Transverse colon (tissue), 4 donors: ENCODE results near the gene VAC14. TPM values are rescaled to one million over a fixed set of nuclear protein-coding genes. Genes with fewer than 3 reads are reported as not detected.

Source experiments
- DNase-seq: peaks from one replicate; pipeline ENCODE4 v3.0.0-alpha.2; 2019
- H3K27ac ChIP-seq, 4 donors: fragments of 200-600 bp; sonication (generic); 2 replicates each; pipeline ENCODE4 v1.5.1; 2016 to 2018; ENCODE audit warnings: inconsistent platforms in 4 of 4
- H3K27me3 ChIP-seq: fragments of 200-600 bp; sonication (generic); 2 replicates; pipeline ENCODE4 v1.5.1; 2017; ENCODE audit warnings: inconsistent platforms
- H3K36me3 ChIP-seq, 4 donors: fragments of 200-600 bp; sonication (generic); 2 replicates each; pipeline ENCODE4 v1.5.1; 2017 to 2019; ENCODE audit warnings: inconsistent platforms in 4 of 4
- H3K4me1 ChIP-seq, 4 donors: fragments of 200-600 bp; sonication (generic); 2 replicates each; pipeline ENCODE4 v1.5.1; 2017 to 2020; ENCODE audit warnings: inconsistent platforms in 4 of 4
- H3K4me3 ChIP-seq, 4 donors: fragments of 200-600 bp; sonication (generic); 1 replicate in 1 of 4; 2 replicates in 3 of 4; pipeline versions ENCODE4 v1.5.1 to v1.6.1; 2017 to 2019; ENCODE audit warnings: inconsistent platforms in 4 of 4
- H3K9me3 ChIP-seq, 2 donors: fragments of 200-600 bp; sonication (generic); 2 replicates each; pipeline ENCODE4 v1.5.1; 2017 to 2019; ENCODE audit warnings: inconsistent platforms in 2 of 2
- EP300 ChIP-seq: sonication (generic); formaldehyde crosslinking; IDR thresholded peaks from one replicate; pipeline ENCODE4 v1.6.1; 2017; ENCODE audit warnings: antibody characterized with exemption, low read depth
- POLR2A ChIP-seq: fragments of 450-650 bp; IDR thresholded peaks from one replicate; pipeline ENCODE4 v1.6.1; 2016; ENCODE audit warnings: antibody characterized with exemption, mild to moderate bottlenecking, moderate library complexity
- POLR2AphosphoS5 ChIP-seq, 3 donors: sonication (generic); formaldehyde crosslinking; IDR thresholded peaks; one replicate each; pipeline ENCODE4 v1.6.1; 2016; ENCODE audit warnings: antibody characterized with exemption in 3 of 3
- WGBS, 2 donors: methylation state at CpG; one replicate each; pipeline ENCODE4 v1.1.5; 2018; ENCODE audit warnings: low coverage in 1 of 2; 5-methylcytosine and 5-hydroxymethylcytosine counted together
- in situ Hi-C, 4 donors: fragments of 200-750 bp; cut with MboI; loops; one replicate each; pipeline versions ENCODE4 v1.15.0 to v1.15.1; 2017; ENCODE audit warnings: low sequenced_read_pairs in 3 of 4, low pct_ligation_motif_present in 1 of 4, low pct_unique_long_range_greater_than_20kb in 1 of 4
- intact Hi-C: fragments of 100-400 bp; cut with DNase I; formaldehyde crosslinking; loops from one replicate; pipeline ENCODE4 v1.15.1; 2023; ENCODE audit warnings: low total_unique reads
- total RNA-seq, 4 donors: library from RNA; depleted of rRNA; stranded (reverse); fragments of >200 nt; gene quantifications; one replicate each; pipeline ENCODE4 v1.1.0, GENCODE V29; 2016
- TF ChIP-seq, protein P1 (sequence below), 5 experiments: fragments of 200-600 bp in 3 of 5; fragments of 450-650 bp in 2 of 5; sonication (generic) in 3 of 5; IDR thresholded peaks; 1 replicate in 2 of 5; 2 replicates in 3 of 5; pipeline ENCODE4 v1.5.1; 2016 to 2017; ENCODE audit warnings: antibody characterized with exemption in 5 of 5, inconsistent platforms in 3 of 5, mild to moderate bottlenecking in 2 of 5, moderate library complexity in 1 of 5

Gene VAC14
- total RNA-seq, 4 donors from 2014 or later = 37.2 to 270 (median 64.3) TPM

DNA sequence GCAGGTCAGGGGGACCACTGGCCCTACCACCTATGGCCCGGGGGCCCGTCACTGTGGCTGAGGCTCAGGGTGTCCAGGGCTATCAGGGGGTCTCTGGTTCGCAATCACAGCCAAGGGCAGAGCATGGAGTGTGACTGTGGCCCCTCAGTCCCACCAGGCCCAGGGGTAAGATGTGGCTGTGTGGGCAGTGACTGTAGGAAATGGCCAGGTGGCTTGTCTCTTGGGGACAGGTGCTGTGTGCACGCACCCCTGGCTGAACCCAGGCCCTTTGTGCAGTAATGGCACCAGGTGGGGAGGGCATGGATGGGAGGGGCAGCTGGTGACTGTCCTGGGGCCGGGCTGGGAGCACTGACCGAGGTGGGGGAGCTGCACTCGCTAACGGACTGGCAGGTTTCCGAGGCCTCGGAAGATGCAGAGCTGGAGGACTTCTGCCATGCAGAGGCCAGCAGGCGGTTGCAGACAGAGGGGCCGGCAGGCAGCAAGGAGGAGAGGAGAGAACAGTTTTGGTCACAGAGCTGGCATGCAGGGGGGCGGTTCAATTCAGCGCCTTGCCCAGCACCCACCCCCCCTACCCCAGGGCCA lies 135.8 kb downstream of the VAC14 start:
- intact Hi-C loops = no loop called here
- no peak for DNase-seq
- H3K9me3 ChIP-seq = no peaks in the 10 kb centered on the region
- peaks cover 0 to 14% (median 9%) of the 10 kb centered on the region in 4 donors for H3K4me1 ChIP-seq
- 93% methylated on average over 14 of the region's 14 CpGs; no CpG with 5 or more reads in 1 of the 2 donors for WGBS, 2 donors
- H3K4me3 ChIP-seq = no peak overlapping the region
- no peaks in the 10 kb centered on the region for H3K27me3 ChIP-seq
- in situ Hi-C loops = loop anchor here in 2 of 4 donors (25.0 kb wide), 1 partner anchor 303 kb away; no protein-coding TSS in a partner anchor
- no peak overlapping the region for H3K27ac ChIP-seq
- TF ChIP-seq POLR2A (no peak), POLR2AphosphoS5 (IDR thresholded peaks at IDR 0.05) (no peak)
- TF ChIP-seq, protein P1, sequence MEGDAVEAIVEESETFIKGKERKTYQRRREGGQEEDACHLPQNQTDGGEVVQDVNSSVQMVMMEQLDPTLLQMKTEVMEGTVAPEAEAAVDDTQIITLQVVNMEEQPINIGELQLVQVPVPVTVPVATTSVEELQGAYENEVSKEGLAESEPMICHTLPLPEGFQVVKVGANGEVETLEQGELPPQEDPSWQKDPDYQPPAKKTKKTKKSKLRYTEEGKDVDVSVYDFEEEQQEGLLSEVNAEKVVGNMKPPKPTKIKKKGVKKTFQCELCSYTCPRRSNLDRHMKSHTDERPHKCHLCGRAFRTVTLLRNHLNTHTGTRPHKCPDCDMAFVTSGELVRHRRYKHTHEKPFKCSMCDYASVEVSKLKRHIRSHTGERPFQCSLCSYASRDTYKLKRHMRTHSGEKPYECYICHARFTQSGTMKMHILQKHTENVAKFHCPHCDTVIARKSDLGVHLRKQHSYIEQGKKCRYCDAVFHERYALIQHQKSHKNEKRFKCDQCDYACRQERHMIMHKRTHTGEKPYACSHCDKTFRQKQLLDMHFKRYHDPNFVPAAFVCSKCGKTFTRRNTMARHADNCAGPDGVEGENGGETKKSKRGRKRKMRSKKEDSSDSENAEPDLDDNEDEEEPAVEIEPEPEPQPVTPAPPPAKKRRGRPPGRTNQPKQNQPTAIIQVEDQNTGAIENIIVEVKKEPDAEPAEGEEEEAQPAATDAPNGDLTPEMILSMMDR (IDR thresholded peaks at IDR 0.05) = no peak
- peaks cover 0 to 30% (median 13%) of the 10 kb centered on the region in 4 donors for H3K36me3 ChIP-seq

DNA sequence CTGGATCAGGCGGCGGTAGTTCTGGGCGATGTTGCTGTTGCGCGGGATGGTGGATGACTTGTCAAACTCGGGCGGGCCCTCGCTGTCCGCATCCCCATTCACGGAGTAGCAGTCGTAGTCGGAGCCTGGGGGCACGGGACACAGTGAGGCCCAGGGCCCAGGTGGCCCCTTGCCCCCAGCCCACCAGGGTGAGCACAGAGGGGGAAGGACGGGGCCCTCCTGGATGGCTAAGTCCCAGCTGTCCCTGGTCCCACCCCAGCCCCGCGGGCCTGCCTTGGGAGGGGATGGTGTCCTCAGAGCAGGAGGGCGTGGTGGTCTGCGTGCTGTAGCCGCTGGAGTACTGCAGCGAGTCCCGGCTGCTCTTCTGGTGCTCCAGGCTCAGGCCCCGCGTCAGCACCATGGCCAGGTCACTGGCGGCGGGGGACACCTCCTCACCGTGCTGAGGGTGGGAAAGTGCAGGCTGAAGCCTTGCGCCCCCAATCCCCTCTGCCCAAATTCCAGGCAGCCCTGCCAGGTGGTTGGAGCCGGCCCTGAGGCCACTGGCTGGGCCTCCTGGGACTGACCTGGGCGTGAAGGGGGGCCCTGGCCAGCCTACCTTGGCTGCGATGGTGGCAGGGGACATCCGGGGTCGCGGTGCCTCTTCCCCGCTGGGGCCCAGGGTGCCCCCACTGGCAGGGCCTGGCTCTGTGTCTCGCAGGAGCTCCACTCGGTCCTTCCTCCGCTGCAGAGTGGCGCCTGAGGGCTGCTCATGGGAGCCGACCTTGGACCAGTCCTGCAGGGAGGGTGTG lies 136.4 kb downstream of the VAC14 start:
- 90% methylated on average over 35 of the region's 39 CpGs; no CpG with 5 or more reads in 1 of the 2 donors for WGBS, 2 donors
- Histone ChIP-seq H3K27ac (no peak overlapping the region), H3K4me3 (no peak overlapping the region), H3K36me3 (peaks cover 0 to 26% (median 12%) of the 10 kb centered on the region in 4 donors), H3K27me3 (no peaks in the 10 kb centered on the region), H3K9me3 (no peaks in the 10 kb centered on the region), H3K4me1 (peaks cover 0 to 14% (median 9%) of the 10 kb centered on the region in 4 donors)
- intact Hi-C loops = no loop called here
- TF ChIP-seq POLR2A (no peak), POLR2AphosphoS5 (IDR thresholded peaks at IDR 0.05) (no peak), EP300 (no peak)
- TF ChIP-seq, protein P1 (IDR thresholded peaks at IDR 0.05) = no peak
- in situ Hi-C loops = loop anchor here in 2 of 4 donors (25.0 kb wide), 1 partner anchor 302 kb away; no protein-coding TSS in a partner anchor
- DNase-seq = no peak

DNA sequence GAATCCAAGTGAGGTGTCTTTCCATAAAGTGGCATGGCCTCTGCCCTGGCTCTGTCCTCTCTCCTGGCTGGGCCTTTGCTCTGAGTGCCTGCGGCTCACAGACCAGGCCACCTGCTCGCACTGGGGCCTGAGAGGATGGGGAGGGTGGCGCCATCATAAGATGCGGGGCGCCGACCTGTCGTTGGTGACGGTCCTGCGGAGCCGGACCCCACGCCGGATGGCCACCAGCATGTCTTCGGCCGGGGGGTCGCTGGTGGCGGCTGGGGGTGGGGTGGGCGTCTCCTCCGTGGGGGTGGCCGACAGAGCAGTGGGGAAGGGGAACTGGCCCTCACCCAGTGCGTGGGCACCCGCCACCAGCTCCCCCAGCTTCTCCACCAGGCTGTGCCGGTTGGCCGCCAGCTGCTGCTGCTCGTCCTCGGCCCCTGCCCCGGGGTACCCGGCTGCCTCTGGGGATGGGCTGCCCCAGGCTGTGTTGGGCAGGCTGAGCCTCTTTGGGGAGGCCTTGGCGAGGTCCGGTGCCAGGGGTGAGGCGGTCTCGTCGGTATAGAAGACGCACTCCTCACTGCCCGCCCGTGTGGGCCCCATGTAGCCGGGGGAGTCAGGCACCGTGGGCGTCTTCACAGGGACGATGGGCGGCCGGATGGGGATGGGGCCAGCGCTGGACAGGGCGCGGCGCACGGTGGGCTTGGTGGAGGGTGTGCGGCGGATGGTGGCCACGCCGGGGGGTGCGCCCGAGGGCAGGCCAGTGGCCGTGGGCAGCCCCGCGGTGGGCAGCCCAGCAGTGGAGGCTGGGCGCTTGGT lies 137.2 kb downstream of the VAC14 start:
- WGBS, 2 donors = 93% methylated on average over 49 of the region's 56 CpGs; no CpG with 5 or more reads in 1 of the 2 donors
- Histone ChIP-seq H3K4me3 (no peak overlapping the region), H3K36me3 (peaks cover 0 to 23% (median 8%) of the 10 kb centered on the region in 4 donors), H3K27ac (peak overlapping the region; percentile 27 to 66 (median 40)), H3K9me3 (no peaks in the 10 kb centered on the region), H3K27me3 (no peaks in the 10 kb centered on the region), H3K4me1 (peaks cover 0 to 14% (median 9%) of the 10 kb centered on the region in 4 donors)
- TF ChIP-seq POLR2AphosphoS5 (IDR thresholded peaks at IDR 0.05) = no peak
- TF ChIP-seq EP300 = no peak
- TF ChIP-seq, protein P1 (IDR thresholded peaks at IDR 0.05) = no peak
- TF ChIP-seq POLR2A = no peak
- no peak for DNase-seq
- in situ Hi-C loops = loop anchor here in 2 of 4 donors (25.0 kb wide), 1 partner anchor 301 kb away; no protein-coding TSS in a partner anchor
- intact Hi-C loops = no loop called here
